Bronchial epithelial cell (primary cell): ENCODE data around the gene HIP1. TPM values are rescaled to one million over a fixed set of nuclear protein-coding genes. Genes with fewer than 3 reads are reported as not detected.
"Not testable (repeated sequence)": the region's sequence is repeated elsewhere in the genome, so short reads cannot be mapped to it uniquely, and the experiment has no call there.

Experiments used
- DNase-seq: peaks from one replicate; pipeline ENCODE4 v3.0.0-alpha.2; 2010; ENCODE audit warnings: low read depth
- FAIRE-seq: peaks from 2 replicates; lab custom pipeline; 2011; peaks lifted over from hg19 to GRCh38; lab: Jason Lieb, UNC
- H3K27me3 ChIP-seq: 2 replicates; pipeline ENCODE4 v1.5.1; 2011; ENCODE audit warnings: low read length; ENCODE audit not compliant: control insufficient read depth, insufficient read depth
- H3K36me3 ChIP-seq: 2 replicates; pipeline ENCODE4 v1.5.1; 2011; ENCODE audit warnings: low read length; ENCODE audit not compliant: control insufficient read depth, insufficient read depth
- H3K4me3 ChIP-seq: 2 replicates; pipeline ENCODE4 v1.5.1; 2011; ENCODE audit warnings: mild to moderate bottlenecking, low read depth, low read length, control low read depth
- total RNA-seq: library from RNA; depleted of rRNA; stranded (reverse); fragments of >200 nt; gene quantifications from 2 replicates; pipeline ENCODE4 v1.2.1, GENCODE V29; 2014
- TF ChIP-seq, protein P1 (sequence below): IDR thresholded peaks from 2 replicates; pipeline ENCODE4 v1.5.1; 2011; ENCODE audit warnings: mild to moderate bottlenecking, moderate library complexity, low read length, control low read depth, inconsistent platforms; ENCODE audit not compliant: insufficient read depth, severe bottlenecking

HIP1 gene
- total RNA-seq, 1 donor from 2014 or later = 3.2 TPM

DNA sequence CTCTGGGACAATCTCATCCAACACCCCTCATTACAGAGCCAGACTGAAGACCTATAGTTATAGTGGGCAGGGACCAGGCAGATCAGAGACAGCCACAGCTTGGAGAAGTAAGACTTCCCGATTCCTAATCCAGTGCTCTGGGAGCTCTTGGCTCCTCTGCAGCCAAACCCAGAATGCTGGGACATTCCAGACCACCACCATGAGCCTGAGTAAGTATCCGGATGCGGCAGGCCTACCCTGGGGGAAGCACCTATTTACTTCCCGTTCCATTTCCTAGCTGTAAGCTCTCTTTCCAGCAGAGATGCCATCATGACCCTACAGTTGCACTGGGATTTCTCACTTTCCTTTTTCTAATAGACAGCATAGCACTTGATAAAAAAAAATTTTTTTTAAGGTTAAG is 16.4 kb downstream of the HIP1 start:
- no peaks in the 10 kb centered on the region for H3K36me3 ChIP-seq
- H3K27me3 ChIP-seq = no peaks in the 10 kb centered on the region
- no peak overlapping the region for H3K4me3 ChIP-seq
- TF ChIP-seq, protein P1, sequence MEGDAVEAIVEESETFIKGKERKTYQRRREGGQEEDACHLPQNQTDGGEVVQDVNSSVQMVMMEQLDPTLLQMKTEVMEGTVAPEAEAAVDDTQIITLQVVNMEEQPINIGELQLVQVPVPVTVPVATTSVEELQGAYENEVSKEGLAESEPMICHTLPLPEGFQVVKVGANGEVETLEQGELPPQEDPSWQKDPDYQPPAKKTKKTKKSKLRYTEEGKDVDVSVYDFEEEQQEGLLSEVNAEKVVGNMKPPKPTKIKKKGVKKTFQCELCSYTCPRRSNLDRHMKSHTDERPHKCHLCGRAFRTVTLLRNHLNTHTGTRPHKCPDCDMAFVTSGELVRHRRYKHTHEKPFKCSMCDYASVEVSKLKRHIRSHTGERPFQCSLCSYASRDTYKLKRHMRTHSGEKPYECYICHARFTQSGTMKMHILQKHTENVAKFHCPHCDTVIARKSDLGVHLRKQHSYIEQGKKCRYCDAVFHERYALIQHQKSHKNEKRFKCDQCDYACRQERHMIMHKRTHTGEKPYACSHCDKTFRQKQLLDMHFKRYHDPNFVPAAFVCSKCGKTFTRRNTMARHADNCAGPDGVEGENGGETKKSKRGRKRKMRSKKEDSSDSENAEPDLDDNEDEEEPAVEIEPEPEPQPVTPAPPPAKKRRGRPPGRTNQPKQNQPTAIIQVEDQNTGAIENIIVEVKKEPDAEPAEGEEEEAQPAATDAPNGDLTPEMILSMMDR = no peak
- FAIRE-seq (no peak), DNase-seq (no peak)

GRCh38 chr7:75721922-75722321 is 16.8 kb downstream of the HIP1 start:
- not testable (repeated sequence) for FAIRE-seq, H3K27me3 ChIP-seq

DNA sequence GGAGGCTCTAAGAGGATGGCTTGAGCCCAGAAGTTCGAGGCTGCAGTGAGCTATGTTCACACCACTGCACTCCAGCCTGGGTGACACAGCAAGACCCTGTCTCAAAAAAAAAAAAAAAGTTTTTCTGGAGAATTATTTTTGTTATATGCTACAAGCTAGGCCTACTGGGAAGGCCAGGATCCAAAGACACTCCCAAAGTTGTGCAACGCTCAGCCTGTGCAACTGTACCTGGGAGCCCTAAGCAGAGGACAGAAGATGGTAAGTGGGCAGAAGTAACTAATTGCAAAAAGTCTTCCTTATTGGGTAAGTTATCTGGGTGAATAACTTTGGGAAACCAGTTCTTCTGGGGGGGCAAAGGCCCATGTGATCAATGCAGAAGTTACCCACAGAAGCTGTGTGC is 17.3 kb downstream of the HIP1 start:
- TF ChIP-seq, protein P1 = no peak
- no peak for DNase-seq
- no peak overlapping the region for H3K4me3 ChIP-seq
- no peaks in the 10 kb centered on the region for H3K27me3 ChIP-seq
- H3K36me3 ChIP-seq = no peaks in the 10 kb centered on the region
- no peak for FAIRE-seq

More at GRCh38 chr7:75721922-75722321, 16.8 kb downstream of the HIP1 start:
- not testable (repeated sequence) for H3K4me3 ChIP-seq, H3K36me3 ChIP-seq, DNase-seq

DNA sequence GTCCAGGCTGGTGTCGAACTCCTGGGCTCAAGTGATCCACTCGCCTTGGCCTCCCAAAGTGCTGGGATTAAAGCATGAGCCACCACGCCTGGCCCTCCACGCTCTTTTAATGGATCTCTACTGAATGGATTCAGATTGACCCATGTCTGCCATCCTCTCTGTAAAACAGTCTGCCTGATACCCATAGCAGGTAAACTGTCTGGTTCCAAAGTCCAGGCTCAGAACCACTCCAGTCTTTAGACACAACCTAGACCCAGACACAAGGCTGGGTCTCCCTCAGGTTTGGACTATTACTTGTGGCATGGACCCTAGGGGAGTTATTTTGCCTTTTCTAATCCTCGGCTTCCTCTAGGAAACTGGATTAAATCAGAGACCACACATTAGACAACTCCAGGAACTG is 19.1 kb downstream of the HIP1 start:
- H3K36me3 ChIP-seq = no peaks in the 10 kb centered on the region
- no peak overlapping the region for H3K4me3 ChIP-seq
- FAIRE-seq = no peak
- TF ChIP-seq, protein P1 = no peak
- DNase-seq = no peak
- no peaks in the 10 kb centered on the region for H3K27me3 ChIP-seq

DNA sequence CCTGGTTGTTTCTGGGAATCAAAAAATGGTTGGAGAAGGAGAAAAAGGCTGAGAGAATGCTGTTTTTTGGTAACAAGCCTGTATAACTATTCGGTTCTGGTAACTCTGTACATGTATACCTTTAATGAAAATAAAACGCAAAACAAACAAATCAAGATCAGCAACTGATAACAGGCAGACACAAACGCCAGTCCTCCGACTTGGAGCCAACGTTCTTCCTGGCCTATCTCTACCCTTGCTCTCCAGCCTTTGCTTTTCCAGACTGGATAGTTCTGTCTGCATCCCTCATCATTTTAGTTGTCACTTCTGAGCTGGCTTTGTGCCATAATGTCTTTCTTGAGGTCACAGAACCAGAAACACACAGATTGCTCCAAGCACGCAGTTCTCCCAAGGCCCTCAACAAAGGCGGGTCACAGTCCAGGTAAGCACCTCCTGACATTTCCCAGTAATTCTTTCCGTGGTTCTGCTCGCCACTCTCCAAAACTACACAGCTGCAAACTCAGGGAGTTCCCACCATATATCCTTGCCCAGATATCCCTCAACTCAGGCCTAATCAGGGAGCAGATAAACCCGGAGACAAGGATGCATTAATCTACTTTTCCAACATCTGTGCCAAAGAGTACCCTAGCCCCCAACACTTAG is 20.2 kb downstream of the HIP1 start:
- no peak for FAIRE-seq
- no peaks in the 10 kb centered on the region for H3K36me3 ChIP-seq
- no peak for DNase-seq
- H3K4me3 ChIP-seq = no peak overlapping the region
- no peaks in the 10 kb centered on the region for H3K27me3 ChIP-seq
- TF ChIP-seq, protein P1 = no peak

DNA sequence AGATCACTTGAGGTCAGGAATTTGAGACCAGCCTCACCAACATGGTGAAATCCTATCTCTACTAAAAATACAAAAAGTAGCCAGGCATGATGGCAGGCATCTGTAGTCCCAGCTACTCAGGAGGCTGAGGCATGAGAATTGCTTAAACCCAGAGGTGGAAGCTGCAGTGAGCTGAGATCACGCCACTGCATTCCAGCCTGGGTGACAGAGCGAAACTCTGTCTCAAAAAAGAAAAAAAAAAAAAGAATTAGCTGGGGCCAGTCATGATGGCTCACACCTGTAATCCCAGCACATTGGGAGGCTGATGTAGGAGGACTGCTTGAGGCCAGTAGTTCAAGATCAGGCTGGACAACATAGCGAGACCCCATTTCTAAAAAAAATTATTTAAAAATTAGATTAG is 21.0 kb downstream of the HIP1 start:
- H3K4me3 ChIP-seq, DNase-seq, FAIRE-seq, H3K36me3 ChIP-seq, H3K27me3 ChIP-seq: not testable (repeated sequence)
